Right atrium auricular region (tissue), 2 donors: ENCODE results near the gene TCP11L1. TPM values are rescaled to one million over a fixed set of nuclear protein-coding genes. Genes with fewer than 3 reads are reported as not detected.
"Not testable (repeated sequence)": the region's sequence is repeated elsewhere in the genome, so short reads cannot be mapped to it uniquely, and the experiment has no call there.

ENCODE experiments used
- DNase-seq: peaks from one replicate; pipeline ENCODE4 v3.0.0-alpha.2; 2019; ENCODE audit warnings: low spot score
- H3K27ac ChIP-seq, 2 donors: fragments of 200-600 bp; sonication (generic); 1 replicate in 1 of 2; 2 replicates in 1 of 2; pipeline ENCODE4 v1.5.1; 2016 to 2019
- H3K27me3 ChIP-seq, 2 donors: fragments of 200-600 bp; sonication (generic); one replicate each; pipeline versions ENCODE4 v1.5.1 to v1.6.0; 2017 to 2019
- H3K36me3 ChIP-seq: fragments of 200-600 bp; sonication (generic); one replicate; pipeline ENCODE4 v1.5.1; 2016
- H3K4me1 ChIP-seq, 2 donors: fragments of 200-600 bp; sonication (generic); one replicate each; pipeline versions ENCODE4 v1.5.1 to v1.6.0; 2017 to 2019
- H3K4me3 ChIP-seq, 2 donors: fragments of 200-600 bp; sonication (generic); 1 replicate in 1 of 2; 2 replicates in 1 of 2; pipeline ENCODE4 v1.5.1; 2017 to 2019; ENCODE audit warnings: mild to moderate bottlenecking in 1 of 2, moderate library complexity in 1 of 2
- H3K9me3 ChIP-seq, 2 donors: fragments of 200-600 bp; sonication (generic); one replicate each; pipeline ENCODE4 v1.5.1; 2019
- CTCF ChIP-seq, 2 donors: fragments of 200-600 bp; sonication (generic); IDR thresholded peaks; one replicate each; pipeline ENCODE4 v1.5.1; 2019; ENCODE audit warnings: antibody characterized with exemption in 2 of 2
- total RNA-seq, 2 donors: library from RNA; depleted of rRNA; stranded (reverse); fragments of >200 nt; gene quantifications; one replicate each; pipeline ENCODE4 v1.1.0, GENCODE V29; 2016

The TCP11L1 gene
- total RNA-seq, 2 donors from 2014 or later: 11.9 to 15.3 TPM

GRCh38 chr11:33043221-33043830 lies 4.0 kb downstream of the TCP11L1 start:
- no peaks in the 10 kb centered on the region for H3K27me3 ChIP-seq
- H3K27ac ChIP-seq: no peak overlapping the region
- no peaks in the 10 kb centered on the region for H3K9me3 ChIP-seq
- no peak for DNase-seq
- H3K4me3 ChIP-seq: no peak overlapping the region
- TF ChIP-seq CTCF (IDR thresholded peaks at IDR 0.05): no peak
- peaks cover 22% of the 10 kb centered on the region for H3K36me3 ChIP-seq
- peaks cover 0 to 17% of the 10 kb centered on the region in 2 donors for H3K4me1 ChIP-seq

GRCh38 chr11:33044285-33044756 lies 4.9 kb downstream of the TCP11L1 start:
- no peaks in the 10 kb centered on the region for H3K9me3 ChIP-seq
- H3K27ac ChIP-seq: no peak overlapping the region
- H3K4me1 ChIP-seq: peaks cover 0 to 17% of the 10 kb centered on the region in 2 donors
- no peaks in the 10 kb centered on the region for H3K27me3 ChIP-seq
- H3K4me3 ChIP-seq: no peak overlapping the region
- H3K36me3 ChIP-seq: peaks cover 22% of the 10 kb centered on the region
- no peak for TF ChIP-seq CTCF (IDR thresholded peaks at IDR 0.05)
- no peak for DNase-seq

DNA sequence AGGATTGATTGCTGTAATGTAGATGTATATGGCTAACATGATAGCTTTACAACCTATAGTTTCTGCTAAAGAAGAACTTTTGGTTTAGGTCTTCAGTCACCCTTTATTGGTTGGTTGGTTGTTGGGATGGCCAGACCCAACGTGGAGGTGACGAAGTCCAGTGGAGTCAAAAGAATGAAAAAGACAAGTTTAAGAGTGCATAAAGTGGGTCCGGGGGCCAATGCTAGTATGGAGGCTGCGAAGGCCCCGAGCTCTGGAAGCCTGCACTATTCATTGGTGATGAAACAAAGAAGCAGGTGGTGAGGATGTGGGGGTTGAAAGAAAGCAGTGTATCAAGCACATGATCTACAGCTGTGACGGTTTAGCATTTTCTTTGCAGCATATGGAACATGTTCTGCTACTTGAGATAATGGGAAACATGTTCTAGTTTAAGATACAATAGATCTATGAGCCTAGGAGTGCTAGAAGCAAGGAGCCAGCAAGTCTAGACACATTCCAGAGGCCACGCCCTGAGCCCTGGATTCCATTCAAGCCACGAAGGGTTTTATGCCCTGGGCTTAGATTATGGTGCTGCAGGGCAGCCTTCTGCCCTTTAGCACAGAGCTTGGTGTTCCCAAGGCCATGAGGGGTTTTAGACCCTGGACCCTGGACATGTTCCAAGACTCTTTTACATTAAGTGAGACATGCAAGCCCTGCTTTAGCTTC lies 6.3 kb downstream of the TCP11L1 start:
- Histone ChIP-seq H3K4me1 (peaks cover 0 to 10% of the 10 kb centered on the region in 2 donors), H3K36me3 (peaks cover 22% of the 10 kb centered on the region), H3K27ac (no peak overlapping the region), H3K4me3 (no peak overlapping the region), H3K9me3 (no peaks in the 10 kb centered on the region), H3K27me3 (no peaks in the 10 kb centered on the region)
- no peak for TF ChIP-seq CTCF (IDR thresholded peaks at IDR 0.05)
- DNase-seq: no peak

DNA sequence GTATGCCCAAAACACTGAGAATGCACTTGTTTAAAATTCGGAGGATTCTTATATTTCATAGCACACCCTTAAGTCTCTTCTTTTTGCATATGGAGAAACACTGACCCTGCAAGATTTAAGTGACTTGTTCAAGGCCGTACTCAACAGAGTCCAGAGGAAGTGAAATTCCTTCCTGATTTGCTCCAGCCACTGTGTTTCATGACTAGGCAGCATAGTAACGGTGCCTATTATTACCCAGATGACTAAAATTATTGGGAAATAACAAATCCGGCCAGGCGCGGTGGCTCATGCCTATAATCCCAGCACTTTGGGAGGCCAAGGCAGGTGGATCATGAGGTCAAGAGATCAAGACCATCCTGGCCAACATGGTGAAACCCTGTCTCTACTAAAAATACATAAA lies 9.3 kb downstream of the TCP11L1 start:
- peaks cover 22% of the 10 kb centered on the region for H3K36me3 ChIP-seq

GRCh38 chr11:33049565-33050408 lies 10.4 kb downstream of the TCP11L1 start:
- H3K27me3 ChIP-seq, H3K27ac ChIP-seq, H3K9me3 ChIP-seq, H3K4me1 ChIP-seq, H3K4me3 ChIP-seq, DNase-seq: not testable (repeated sequence)
- peaks cover 15% of the 10 kb centered on the region for H3K36me3 ChIP-seq

More for the DNA sequence above, 9.3 kb downstream of the TCP11L1 start:
- H3K9me3 ChIP-seq, DNase-seq, H3K27me3 ChIP-seq, H3K4me3 ChIP-seq, H3K27ac ChIP-seq, H3K4me1 ChIP-seq: not testable (repeated sequence)

GRCh38 chr11:33052231-33052630 lies 12.9 kb downstream of the TCP11L1 start:
- Histone ChIP-seq H3K9me3 (no peaks in the 10 kb centered on the region), H3K4me3 (no peak overlapping the region), H3K36me3 (peaks cover 10% of the 10 kb centered on the region), H3K4me1 (no peaks in the 10 kb centered on the region), H3K27ac (no peak overlapping the region), H3K27me3 (no peaks in the 10 kb centered on the region)
- TF ChIP-seq CTCF (IDR thresholded peaks at IDR 0.05): no peak
- no peak for DNase-seq
